ENCODE data around the gene RFFL. TPM values are rescaled to one million over a fixed set of nuclear protein-coding genes. Genes with fewer than 3 reads are reported as not detected.

The RFFL gene
- total RNA-seq, 1 experiment from 2014 or later, result 30.3 TPM

GRCh38 chr17:35050170-35050569 lies 13.3 kb downstream of the RFFL start (continued):
- TF ChIP-seq FOXP4 (CRISPR knock-in tag; IDR thresholded peaks at IDR 0.05) (no peak), ZMAT4 (CRISPR knock-in tag; IDR thresholded peaks at IDR 0.05) (no peak), NFYB (CRISPR knock-in tag; conservative IDR thresholded peaks at IDR 0.05; ENCODE audit: low read depth) (no peak), JUN (CRISPR knock-in tag; IDR thresholded peaks at IDR 0.05) (no peak)

GRCh38 chr17:35048685-35049379 lies 14.7 kb downstream of the RFFL start:
- no peak overlapping the region; the same call in 1 of the 2 replicates for H3K27ac Mint-ChIP-seq
- H3K9me3 Mint-ChIP-seq, result no peaks in the 10 kb centered on the region
- no peak for TF ChIP-seq TEAD4 (CRISPR knock-in tag; IDR thresholded peaks at IDR 0.05)
- TF ChIP-seq ZNF512 (CRISPR knock-in tag; IDR thresholded peaks at IDR 0.05; ENCODE audit: borderline replicate concordance), result no peak
- TF ChIP-seq ATF3 (CRISPR knock-in tag; conservative IDR thresholded peaks at IDR 0.05), result no peak
- no peak for TF ChIP-seq NR3C1 (CRISPR knock-in tag; conservative IDR thresholded peaks at IDR 0.05; ENCODE audit: low read depth)
- no peak for TF ChIP-seq NFATC4 (CRISPR knock-in tag; IDR thresholded peaks at IDR 0.05)
- TF ChIP-seq RORB (CRISPR knock-in tag; IDR thresholded peaks at IDR 0.05), result no peak
- no peak for TF ChIP-seq GRHL2 (CRISPR knock-in tag; IDR thresholded peaks at IDR 0.05; ENCODE audit: insufficient replicate concordance, severe bottlenecking)
- no peak for TF ChIP-seq NR2C2 (CRISPR knock-in tag; IDR thresholded peaks at IDR 0.05)
- no peak for TF ChIP-seq SMAD3 (CRISPR knock-in tag; IDR thresholded peaks at IDR 0.05; ENCODE audit: borderline replicate concordance)
- no peak for TF ChIP-seq ZNF138 (CRISPR knock-in tag; conservative IDR thresholded peaks at IDR 0.05)
- TF ChIP-seq FOXP1 (CRISPR knock-in tag; IDR thresholded peaks at IDR 0.05; ENCODE audit: borderline replicate concordance), result no peak
- TF ChIP-seq ZNF121 (CRISPR knock-in tag; IDR thresholded peaks at IDR 0.05), result no peak
- TF ChIP-seq SP1 (CRISPR knock-in tag; conservative IDR thresholded peaks at IDR 0.05), result no peak
- no peak for TF ChIP-seq KAT7 (CRISPR knock-in tag; IDR thresholded peaks at IDR 0.05; ENCODE audit: borderline replicate concordance)
- no peak for TF ChIP-seq AFF4 (CRISPR knock-in tag; IDR thresholded peaks at IDR 0.05; ENCODE audit: borderline replicate concordance)
- TF ChIP-seq TCF7 (CRISPR knock-in tag; IDR thresholded peaks at IDR 0.05; ENCODE audit: low read depth), result no peak
- TF ChIP-seq E2F4 (CRISPR knock-in tag; IDR thresholded peaks at IDR 0.05; ENCODE audit: borderline replicate concordance, low read depth), result no peak
- no peak for TF ChIP-seq ETV6 (CRISPR knock-in tag; IDR thresholded peaks at IDR 0.05)
- H3K27me3 Mint-ChIP-seq (ENCODE audit: low read depth), result no peaks in the 10 kb centered on the region
- H3K36me3 Mint-ChIP-seq, result no peaks in the 10 kb centered on the region
- peaks cover 32% of the 10 kb centered on the region for H3K4me1 Mint-ChIP-seq
- POLR2A ChIA-PET, result no interaction called here
- CTCF ChIA-PET, result interaction anchor here (1.0 kb wide), 1 partner anchor 41 kb away, joined by 5 read pairs; no protein-coding TSS in a partner anchor
- DNase-seq (ENCODE audit: low spot score) (no peak), ATAC-seq (no peak)
- H3K4me3 Mint-ChIP-seq, result no peak overlapping the region

Data from WTC11 (cell line).